WI38 (cell line): Measurements from ENCODE around the gene SPINT1.

Source experiments
- H3K4me3 ChIP-seq: 2 replicates; pipeline ENCODE4 v1.5.1; 2011; ENCODE audit warnings: low read depth, mild to moderate bottlenecking, control low read depth, low read length
- CTCF ChIP-seq: IDR thresholded peaks from 2 replicates; pipeline ENCODE4 v1.5.1; 2012; ENCODE audit warnings: low read depth, mild to moderate bottlenecking, control low read depth, low read length

SPINT1 gene

GRCh38 chr15:40906091-40906990, 62.5 kb downstream of the SPINT1 start:
- peak; percentile 65 for TF ChIP-seq CTCF
- H3K4me3 ChIP-seq, result peak overlapping the region; percentile 42

GRCh38 chr15:40906991-40907802, 63.3 kb downstream of the SPINT1 start:
- H3K4me3 ChIP-seq, result peak overlapping the region; percentile 42
- TF ChIP-seq CTCF, result no peak
